Measurements from ENCODE around the gene AADACL2. TPM values are rescaled to one million over a fixed set of nuclear protein-coding genes. Genes with fewer than 3 reads are reported as not detected.
A peak's percentile ranks its signal among the peaks of the same experiment; 100 is the strongest.

AADACL2 gene
- total RNA-seq, 1 experiment from 2014 or later: not detected

DNA sequence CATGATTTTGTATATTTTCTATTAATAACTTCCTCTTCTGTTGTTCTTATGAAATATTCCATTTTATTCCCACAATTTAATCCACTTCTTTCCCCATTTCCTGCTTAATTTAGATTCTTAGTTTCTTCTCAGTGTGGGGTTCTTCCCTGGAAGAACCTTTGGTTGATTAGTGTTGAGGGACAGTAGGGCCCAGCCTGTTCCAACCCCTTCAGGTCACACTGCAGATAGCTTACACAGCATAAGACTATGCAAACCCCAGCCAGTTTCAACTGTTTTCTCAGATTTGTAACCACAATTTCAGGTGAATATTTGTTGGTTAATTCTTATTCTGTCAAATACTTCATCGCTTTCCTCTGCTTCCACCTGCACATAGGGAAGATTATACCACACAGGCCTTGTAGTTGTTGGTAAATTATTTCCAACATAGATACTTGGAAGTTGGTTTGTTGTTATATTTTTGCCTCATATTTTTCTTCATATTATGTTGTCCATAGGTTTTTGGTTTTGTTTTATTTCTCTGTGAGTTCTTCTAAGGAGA, 34.7 kb downstream of the AADACL2 start:
- Mint-ChIP-seq H3K36me3 (ENCODE audit: insufficient read depth, unreplicated experiment) (peaks cover 5% of the 10 kb centered on the region), H3K27me3 (ENCODE audit: unreplicated experiment) (no peaks in the 10 kb centered on the region), H3K4me1 (ENCODE audit: low read depth, unreplicated experiment) (peaks cover 68% of the 10 kb centered on the region), H3K4me3 (ENCODE audit: low read depth, unreplicated experiment) (no peak overlapping the region), H3K27ac (ENCODE audit: unreplicated experiment) (peak overlapping the region; percentile 63), H3K9me3 (ENCODE audit: low read depth, unreplicated experiment) (peaks cover 3% of the 10 kb centered on the region)
- TF ChIP-seq, protein P1, sequence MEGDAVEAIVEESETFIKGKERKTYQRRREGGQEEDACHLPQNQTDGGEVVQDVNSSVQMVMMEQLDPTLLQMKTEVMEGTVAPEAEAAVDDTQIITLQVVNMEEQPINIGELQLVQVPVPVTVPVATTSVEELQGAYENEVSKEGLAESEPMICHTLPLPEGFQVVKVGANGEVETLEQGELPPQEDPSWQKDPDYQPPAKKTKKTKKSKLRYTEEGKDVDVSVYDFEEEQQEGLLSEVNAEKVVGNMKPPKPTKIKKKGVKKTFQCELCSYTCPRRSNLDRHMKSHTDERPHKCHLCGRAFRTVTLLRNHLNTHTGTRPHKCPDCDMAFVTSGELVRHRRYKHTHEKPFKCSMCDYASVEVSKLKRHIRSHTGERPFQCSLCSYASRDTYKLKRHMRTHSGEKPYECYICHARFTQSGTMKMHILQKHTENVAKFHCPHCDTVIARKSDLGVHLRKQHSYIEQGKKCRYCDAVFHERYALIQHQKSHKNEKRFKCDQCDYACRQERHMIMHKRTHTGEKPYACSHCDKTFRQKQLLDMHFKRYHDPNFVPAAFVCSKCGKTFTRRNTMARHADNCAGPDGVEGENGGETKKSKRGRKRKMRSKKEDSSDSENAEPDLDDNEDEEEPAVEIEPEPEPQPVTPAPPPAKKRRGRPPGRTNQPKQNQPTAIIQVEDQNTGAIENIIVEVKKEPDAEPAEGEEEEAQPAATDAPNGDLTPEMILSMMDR (IDR thresholded peaks at IDR 0.05; ENCODE audit: unreplicated experiment): no peak
- intact Hi-C loops (cut with micrococcal nuclease; ENCODE audit: unreplicated experiment): no loop called here
- BruUV-seq (replicated peaks): no TSS peak
- no peak for DNase-seq
- CTCF ChIA-PET: interaction anchor here (0.7 to 1.1 kb wide), 2 partner anchors 329 to 939 kb away, joined by 3 read pairs; no protein-coding TSS in a partner anchor

DNA sequence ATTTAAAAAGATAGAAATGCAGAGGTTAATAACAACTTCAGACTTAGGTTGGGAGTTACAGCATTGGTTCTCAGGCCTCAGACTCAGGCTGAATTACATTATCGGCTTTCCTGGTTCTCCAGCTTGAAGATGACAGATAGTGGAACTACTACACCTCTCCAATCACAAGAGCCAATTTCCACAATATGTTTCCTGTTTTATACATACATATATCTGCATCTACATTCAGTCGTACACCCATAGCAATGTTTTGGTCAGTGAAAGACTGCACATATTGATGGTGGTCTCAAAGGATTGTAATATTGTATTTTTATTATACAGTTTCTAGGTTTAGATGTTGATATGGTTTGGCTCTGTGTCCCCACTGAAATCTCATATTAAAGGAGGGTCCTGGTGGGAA, 35.4 kb downstream of the AADACL2 start:
- Mint-ChIP-seq H3K27ac (ENCODE audit: unreplicated experiment) (peak overlapping the region; percentile 84), H3K27me3 (ENCODE audit: unreplicated experiment) (no peaks in the 10 kb centered on the region), H3K9me3 (ENCODE audit: low read depth, unreplicated experiment) (peaks cover 3% of the 10 kb centered on the region), H3K4me3 (ENCODE audit: low read depth, unreplicated experiment) (no peak overlapping the region), H3K36me3 (ENCODE audit: insufficient read depth, unreplicated experiment) (peaks cover 5% of the 10 kb centered on the region), H3K4me1 (ENCODE audit: low read depth, unreplicated experiment) (peaks cover 64% of the 10 kb centered on the region)
- TF ChIP-seq, protein P1 (IDR thresholded peaks at IDR 0.05; ENCODE audit: unreplicated experiment): no peak
- CTCF ChIA-PET: interaction anchor here (0.7 to 1.1 kb wide), 2 partner anchors 330 to 940 kb away, joined by 3 read pairs; no protein-coding TSS in a partner anchor
- intact Hi-C loops (cut with micrococcal nuclease; ENCODE audit: unreplicated experiment): no loop called here
- no TSS peak for BruUV-seq (replicated peaks)
- no peak for DNase-seq

DNA sequence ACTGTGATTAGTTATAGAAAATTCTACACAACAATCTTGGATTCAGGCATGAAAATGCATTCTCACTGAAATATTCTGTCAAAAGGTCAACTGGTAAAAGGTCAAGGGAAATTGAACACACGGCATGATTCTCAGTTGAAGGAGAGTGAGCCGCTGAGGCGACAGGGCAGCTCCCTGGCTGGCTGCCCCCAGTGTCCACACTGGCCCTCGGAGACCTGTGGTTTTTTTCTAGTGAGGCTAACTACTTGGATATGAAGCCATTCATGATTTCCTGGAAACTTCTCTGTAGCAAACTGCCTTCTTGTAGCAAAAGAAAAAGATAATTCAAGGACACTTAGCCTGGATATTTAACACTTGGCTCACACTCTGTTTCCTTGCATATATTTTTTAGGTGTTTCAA, 37.2 kb downstream of the AADACL2 start:
- peak; percentile 67 for DNase-seq
- CTCF ChIA-PET: interaction anchor here (0.6 to 2.2 kb wide), 5 partner anchors 14 to 1415 kb away, joined by 3 to 7 read pairs (median 6); no protein-coding TSS in a partner anchor

DNA sequence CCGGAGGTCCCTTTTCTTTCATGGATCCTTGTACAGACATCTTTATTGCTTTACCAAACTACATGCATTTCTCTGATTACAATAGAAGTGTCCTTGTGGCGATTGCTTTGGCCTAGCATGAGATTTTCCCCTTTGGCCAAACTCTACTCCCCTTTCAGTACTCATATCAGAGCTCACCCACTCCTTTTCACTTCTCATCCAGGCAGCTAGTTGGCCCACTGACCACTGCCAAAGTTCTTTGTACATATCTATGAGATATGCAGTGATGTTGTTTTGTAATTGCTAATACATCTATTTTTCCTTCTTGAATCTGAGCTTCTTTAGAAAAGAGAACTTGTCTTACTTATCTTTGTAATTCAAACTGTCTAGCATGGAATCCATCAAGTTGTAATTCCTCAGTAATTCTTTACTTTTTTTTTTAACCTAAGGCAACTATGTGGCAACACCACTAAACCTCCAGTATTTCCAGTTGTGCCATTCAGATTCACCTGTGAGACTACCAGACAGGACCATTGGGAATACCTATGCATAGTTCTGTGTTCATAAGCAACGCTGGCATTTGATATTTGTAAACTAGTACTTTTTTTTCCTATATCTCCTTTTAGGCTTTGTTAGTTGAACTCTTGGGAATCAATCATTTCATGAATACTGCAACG, 39.2 kb downstream of the AADACL2 start:
- no peak overlapping the region for H3K4me3 Mint-ChIP-seq (ENCODE audit: low read depth, unreplicated experiment)
- TF ChIP-seq, protein P1 (IDR thresholded peaks at IDR 0.05; ENCODE audit: unreplicated experiment): no peak
- H3K36me3 Mint-ChIP-seq (ENCODE audit: insufficient read depth, unreplicated experiment): peaks cover 5% of the 10 kb centered on the region
- peaks cover 57% of the 10 kb centered on the region for H3K4me1 Mint-ChIP-seq (ENCODE audit: low read depth, unreplicated experiment)
- CTCF ChIA-PET: no interaction called here
- BruUV-seq (replicated peaks): no TSS peak
- intact Hi-C loops (cut with micrococcal nuclease; ENCODE audit: unreplicated experiment): loop anchor here (5.0 kb wide), 1 partner anchor 64 kb away; no protein-coding TSS in a partner anchor
- no peak for DNase-seq
- H3K27ac Mint-ChIP-seq (ENCODE audit: unreplicated experiment): peak overlapping the region; percentile 12
- H3K27me3 Mint-ChIP-seq (ENCODE audit: unreplicated experiment): no peaks in the 10 kb centered on the region
- no peaks in the 10 kb centered on the region for H3K9me3 Mint-ChIP-seq (ENCODE audit: low read depth, unreplicated experiment)

More for the DNA sequence above, 37.2 kb downstream of the AADACL2 start:
- Mint-ChIP-seq H3K36me3 (ENCODE audit: insufficient read depth, unreplicated experiment) (peaks cover 5% of the 10 kb centered on the region), H3K4me3 (ENCODE audit: low read depth, unreplicated experiment) (no peak overlapping the region), H3K4me1 (ENCODE audit: low read depth, unreplicated experiment) (peaks cover 74% of the 10 kb centered on the region), H3K27me3 (ENCODE audit: unreplicated experiment) (no peaks in the 10 kb centered on the region), H3K9me3 (ENCODE audit: low read depth, unreplicated experiment) (no peaks in the 10 kb centered on the region), H3K27ac (ENCODE audit: unreplicated experiment) (peak overlapping the region; percentile 84)
- intact Hi-C loops (cut with micrococcal nuclease; ENCODE audit: unreplicated experiment): loop anchor here (2.0 to 5.0 kb wide), 2 partner anchors 24 to 66 kb away; no protein-coding TSS in a partner anchor
- TF ChIP-seq, protein P1 (IDR thresholded peaks at IDR 0.05; ENCODE audit: unreplicated experiment): no peak
- no TSS peak for BruUV-seq (replicated peaks)
